TTC549 (cell line): Measurements from ENCODE around the gene CEP57L1.
"Not testable (repeated sequence)": the region's sequence is repeated elsewhere in the genome, so short reads cannot be mapped to it uniquely, and the experiment has no call there.

Source experiments
- FAIRE-seq: peaks from 2 replicates; lab custom pipeline; 2012; peaks lifted over from hg19 to GRCh38; lab: Jason Lieb, UNC

The CEP57L1 gene

DNA sequence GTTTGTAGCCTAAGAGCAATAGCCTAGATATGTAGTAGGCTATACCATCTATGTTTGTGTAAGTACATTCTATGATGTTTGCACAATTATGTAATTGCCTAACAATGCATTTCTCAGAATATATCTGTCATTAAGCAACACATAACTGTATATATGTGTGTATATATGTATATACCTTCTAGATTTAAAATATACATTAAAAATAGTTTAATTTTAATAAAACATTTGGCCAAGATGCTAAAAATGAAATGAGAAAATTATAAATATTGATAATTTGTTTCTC, 21.2 kb upstream of the CEP57L1 start:
- FAIRE-seq: no peak

DNA sequence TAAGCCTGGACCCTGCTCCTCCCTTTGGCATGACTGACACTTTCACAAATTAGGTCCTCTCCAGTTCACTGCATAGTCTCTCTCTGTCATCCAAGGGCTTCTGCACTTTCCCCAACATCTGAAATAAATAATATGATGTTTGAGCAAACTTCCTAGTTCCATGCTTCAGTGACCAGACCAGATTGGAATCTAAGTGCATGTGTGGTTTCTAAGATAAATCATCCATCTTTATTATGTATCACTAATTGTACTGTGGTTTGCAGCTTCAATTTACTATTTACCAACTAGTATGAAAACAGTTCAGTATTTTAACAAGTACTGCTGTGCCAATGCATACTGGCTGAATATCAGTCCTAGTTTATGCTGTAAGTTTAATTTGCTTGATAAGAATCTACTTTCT, 19.4 kb upstream of the CEP57L1 start:
- FAIRE-seq: no peak

DNA sequence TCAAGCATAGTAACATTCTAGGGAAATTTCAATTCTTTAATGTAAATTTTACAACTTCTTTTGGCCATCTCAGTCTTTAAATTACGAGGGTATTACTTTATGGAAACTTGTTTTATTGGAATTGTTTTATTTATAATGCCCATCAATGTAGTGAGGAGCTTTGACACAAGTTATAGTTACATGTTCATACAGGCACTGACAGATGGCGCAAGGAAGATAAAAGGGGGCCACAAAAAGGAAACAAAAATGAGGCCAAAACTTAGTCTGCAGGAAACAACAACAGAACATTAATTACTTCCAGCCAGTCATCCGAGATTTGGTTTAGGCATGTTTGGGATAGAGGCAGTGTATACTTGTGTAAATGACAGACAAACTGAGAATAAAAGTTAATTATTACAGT, 18.9 kb upstream of the CEP57L1 start:
- FAIRE-seq: no peak

DNA sequence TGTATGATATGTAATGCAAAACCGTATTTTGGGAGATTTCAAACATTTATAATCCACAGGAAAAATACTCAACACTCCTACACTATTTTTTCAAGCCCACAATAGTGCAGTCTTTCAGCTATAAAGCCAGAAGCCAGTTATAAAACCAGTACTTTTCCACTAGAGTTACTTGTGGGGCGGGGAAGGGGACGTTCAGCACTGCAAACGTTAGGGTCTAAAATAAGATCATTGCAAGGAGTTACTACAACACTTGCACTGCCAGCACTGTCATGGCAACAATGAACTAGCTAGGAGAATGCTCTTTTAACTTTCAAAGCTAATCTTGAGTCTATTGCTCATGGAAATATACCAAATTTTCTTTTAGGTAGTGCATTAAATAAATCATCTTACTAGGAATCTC, 15.3 kb upstream of the CEP57L1 start:
- no peak for FAIRE-seq

DNA sequence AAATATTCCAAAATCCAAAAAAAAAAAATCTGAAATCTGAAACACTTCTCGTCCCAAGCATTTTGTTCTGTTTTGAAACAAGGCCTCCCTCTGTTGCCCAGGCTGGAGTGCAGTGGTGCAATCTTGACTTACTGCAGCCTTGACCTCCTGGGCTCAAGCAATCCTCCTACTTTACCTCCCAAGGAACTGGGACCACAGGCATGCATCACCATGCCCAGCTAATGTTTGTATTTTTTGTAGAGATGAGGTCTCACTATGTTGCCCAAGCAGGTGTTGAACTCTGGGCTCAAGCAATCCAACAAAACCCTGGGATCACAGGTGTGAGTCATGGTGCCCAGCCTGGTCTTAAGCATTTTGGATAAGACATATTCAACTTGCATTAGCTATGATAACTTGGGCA, 14.3 kb upstream of the CEP57L1 start:
- FAIRE-seq: no peak

DNA sequence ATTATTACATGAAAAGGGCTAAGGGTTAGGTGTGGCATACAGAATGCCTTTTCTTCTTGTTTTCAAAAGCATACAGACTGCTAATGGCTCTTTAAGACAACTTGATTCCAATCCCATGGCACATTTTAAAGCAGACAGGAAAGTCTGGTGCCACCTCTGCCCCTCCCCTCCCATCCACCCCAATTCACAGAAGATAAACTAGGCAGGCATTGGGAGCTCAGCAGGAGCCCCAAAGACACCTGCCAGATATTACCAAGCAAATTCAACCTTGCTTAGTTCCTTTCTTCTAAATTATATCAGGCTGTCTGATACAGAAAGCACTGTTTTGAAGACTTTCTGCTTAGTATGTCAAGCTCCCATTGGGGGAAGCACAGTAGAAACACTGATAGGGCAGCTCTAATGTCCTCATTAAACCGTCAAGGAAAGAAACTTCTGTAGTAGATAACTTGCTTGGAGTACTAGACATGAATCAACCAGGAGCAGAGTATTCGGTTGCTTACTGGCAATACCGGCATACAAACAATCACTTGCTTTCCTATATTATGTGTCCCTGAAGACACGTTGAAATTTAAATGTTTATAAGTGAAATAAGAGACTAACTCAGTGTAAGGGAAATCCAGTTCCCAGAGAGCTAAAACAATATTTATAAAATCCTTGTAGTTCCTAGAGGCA, 13.7 kb upstream of the CEP57L1 start:
- no peak for FAIRE-seq

DNA sequence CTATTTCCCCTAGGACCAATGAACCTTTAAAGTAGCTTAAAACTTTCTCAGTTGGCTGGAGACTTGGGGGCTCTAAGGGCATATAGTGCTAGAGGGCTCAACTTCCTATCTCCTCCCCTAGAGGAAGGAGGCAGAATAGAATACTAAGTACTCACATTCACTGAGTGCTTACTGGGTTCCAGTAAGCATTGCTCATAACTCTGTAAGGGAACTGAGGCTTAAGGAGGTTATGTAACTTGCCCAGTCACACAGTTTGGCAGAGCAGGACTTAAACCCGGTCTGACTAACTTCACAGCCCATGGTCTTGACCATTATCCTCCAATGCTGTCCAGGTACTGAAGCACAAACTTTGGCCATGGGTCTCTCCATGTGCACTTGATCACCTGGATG, 13.1 kb upstream of the CEP57L1 start:
- no peak for FAIRE-seq

DNA sequence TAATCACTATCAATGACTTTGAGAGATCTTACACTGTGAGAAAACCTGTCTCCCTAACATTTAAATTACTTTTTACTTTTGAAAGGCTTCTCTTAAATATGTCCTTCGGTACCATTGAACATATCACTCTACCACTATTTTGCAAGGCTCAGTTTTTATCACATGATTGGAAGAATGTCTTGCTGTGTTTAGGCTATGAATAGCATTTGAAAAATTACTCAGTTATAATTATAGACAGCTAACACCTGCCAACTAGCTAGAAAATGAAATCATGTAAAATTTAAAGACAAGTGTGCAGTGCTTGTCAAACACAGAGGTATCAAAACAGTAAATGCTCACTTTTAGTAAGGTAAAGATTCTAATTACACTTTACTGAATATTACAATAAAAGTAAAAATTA, 11.7 kb upstream of the CEP57L1 start:
- no peak for FAIRE-seq

DNA sequence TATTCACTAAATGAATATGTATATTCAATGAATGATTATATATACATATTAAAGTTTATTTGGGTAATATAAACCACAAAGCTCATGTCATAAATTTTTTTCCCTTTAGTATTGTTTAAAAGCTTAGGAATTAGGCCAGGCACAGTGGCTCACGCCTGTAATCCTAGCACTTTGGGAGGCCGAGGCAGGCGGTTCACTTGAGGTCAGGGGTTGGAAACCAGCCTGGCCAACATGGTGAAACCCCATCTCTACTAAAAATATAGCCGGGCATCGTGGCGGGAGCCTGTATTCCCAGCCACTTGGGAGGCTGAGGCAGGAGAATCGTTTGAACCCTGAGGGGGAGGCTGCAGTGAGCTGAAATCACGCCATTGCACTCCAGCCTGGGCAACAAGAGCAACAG, 11.2 kb upstream of the CEP57L1 start:
- not testable (repeated sequence) for FAIRE-seq

DNA sequence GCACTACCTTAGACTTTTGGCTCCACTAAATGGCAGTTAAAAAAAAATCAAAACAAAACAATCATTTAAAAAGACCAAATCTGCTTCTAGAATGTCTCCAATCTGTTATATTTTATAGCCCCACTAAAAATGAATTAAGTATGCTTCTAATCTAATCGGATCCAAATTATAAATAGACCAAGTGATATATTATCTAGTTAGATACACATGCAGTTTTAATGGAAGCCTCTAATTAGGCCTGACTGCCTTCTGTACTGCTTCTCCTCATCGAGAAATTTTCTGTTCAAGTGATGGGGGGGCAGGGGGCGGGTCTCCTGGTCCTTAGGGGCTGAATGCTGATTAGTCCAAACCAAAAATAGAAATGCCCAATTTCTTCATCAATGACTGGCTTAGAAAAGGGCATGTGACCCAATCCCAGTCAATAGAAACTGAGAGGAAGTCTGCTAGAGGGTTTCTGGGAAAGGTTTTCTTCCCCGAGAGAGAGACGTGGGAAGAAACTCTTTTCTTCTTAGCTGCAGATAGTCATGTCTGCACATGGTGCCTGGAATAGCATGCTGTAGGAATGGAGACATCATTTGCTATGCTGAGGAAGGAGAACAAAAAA, 7.5 kb upstream of the CEP57L1 start:
- no peak for FAIRE-seq

DNA sequence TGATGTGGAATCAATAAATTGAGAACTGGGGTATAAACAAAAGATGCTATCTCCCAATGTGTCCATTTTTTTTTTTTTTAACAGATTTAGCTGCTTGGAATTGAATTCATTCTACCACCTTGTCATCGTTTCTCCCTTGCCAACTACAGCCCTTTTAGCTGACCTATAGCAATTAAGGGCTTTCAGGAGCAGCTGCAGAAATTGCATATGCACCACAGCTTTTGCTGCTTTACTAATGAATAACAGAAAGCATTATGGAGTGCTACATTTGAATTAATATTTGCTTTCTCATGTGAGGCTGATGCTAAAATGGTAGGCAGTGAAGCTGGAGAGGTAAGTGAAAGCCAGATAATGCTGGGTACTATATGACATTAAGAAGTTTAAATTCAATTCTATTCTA, 6.3 kb upstream of the CEP57L1 start:
- no peak for FAIRE-seq

DNA sequence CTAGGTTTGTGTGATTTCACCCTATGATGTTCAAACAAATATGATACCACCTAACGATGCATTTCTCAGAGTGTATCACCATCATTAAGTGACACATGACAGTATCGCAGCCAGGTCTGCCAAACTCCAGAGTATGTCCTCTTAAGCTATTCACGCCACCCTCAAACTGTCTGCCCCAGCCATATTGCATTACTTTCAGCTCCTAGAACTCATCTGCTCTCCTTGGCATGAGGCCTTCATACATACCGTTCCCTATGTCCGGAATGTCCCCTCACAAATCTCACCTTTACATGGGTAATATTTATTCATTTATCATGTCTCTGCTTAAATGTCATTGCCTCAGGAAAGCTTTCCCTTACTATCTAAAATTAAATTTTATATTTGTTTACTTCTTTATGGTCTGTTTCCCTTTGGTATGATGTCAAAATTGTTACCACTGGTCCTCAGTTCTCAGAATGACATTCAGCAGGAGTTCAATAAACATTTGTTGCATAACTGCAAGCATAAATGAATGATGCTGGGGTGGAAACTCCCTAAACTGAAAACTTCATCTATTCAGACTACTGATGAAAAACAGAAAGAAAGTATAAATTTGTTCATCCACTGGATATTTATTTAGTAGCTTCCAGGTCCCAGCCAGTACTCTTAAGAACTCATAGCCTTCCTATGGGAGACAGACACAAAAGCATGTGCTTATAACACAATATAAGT, 3.8 kb upstream of the CEP57L1 start:
- FAIRE-seq: no peak

DNA sequence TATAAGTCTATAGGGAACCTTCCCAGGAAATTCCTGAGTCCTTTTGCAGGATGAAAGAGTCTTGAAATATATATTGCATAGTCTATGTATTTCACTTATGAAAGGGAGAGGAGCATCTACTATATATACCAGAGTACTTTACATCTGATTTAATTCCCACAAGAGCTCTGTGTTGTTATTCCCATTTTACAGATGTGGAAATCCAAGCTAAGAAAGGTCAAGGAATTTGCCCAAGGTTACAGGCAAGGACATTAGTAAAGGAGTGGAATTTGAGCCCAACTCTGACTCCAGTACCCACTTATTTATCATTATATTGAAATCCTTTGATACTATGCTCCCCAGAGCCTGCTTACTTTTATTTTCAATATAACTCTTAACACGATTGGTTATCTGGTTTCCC, 3.2 kb upstream of the CEP57L1 start:
- no peak for FAIRE-seq

DNA sequence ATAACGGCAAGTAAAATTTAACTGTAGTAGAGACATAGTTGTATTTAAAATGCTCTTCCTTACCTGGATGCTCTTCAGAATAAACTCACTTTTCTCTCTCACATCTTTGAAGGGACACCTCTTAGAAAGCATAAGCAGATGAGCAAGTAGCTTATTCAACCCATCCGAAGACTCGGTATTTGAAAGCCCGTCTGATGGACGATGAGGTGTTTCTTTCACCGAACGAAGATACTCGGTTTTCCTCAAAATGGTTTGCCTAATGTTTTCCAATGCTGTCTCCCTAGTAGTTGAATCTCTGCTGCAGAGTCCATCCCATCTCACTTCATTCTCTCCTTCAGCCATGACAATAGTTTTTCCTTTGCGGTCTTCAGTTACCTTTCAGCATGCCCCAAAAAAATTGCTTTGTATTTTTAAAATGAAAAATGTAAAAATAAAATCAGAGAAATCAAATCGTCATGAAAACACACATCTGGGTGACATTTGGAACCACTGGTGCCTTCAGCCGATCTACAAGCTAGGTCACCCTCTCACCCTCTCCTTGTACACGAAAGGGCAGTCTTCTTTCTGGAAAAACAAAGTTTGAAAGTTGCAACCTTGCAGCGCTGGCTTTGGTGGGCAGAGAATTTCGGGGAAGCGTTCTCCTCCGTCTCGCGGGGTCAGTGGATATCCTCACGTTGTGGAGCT, 1.4 kb upstream of the CEP57L1 start:
- no peak for FAIRE-seq

DNA sequence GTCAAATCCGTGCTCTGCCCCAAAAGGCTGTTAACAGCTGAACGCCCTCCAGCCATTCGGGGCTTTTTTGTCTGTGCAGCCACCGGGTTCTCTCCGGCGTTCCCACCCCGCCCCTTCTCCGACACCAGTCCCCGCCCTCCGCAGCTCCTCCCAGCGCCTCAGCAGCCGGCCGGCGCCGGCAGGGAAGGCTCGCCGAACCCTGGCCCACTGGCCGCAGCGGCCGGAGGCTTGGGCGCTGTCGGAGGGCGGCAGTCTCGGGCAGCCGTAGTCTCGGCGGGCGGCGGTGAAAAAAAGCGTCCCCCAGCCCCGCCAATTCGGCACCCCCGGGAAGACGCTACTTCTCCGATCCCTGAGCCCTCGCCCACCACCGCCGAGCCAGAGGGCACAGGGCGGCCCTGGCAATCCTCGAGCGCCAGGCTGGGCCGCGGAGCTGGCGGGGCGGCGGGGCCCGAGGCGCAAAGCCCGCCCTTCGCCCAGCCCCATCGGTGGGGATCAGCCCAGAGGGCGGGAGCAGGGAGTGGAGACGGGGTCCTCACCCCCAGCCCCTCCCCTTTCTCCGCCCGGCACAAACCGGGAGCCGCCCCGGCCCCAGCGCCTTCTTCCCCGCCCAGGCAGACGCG, 781 bp upstream of the CEP57L1 start, which contains the start of gene SESN1:
Gene SESN1 (minus strand): TSS at position 431 of the 620 bp plus-strand sequence. CDS start 773 bp downstream, outside the sequence.
- FAIRE-seq: no peak

DNA sequence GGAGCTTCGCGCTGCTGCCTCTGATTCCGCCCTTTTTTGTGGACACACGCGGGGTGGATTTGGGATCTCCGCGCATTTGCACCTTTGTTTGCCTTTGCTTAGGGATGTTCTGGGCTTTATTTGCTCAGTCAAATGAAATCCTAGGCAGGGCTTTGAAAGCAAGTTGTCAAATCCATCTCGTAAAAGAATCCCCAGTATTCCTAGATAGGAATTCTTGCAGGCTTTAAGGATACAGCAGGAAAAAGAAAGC, 453 bp downstream of the CEP57L1 start:
- no peak for FAIRE-seq

DNA sequence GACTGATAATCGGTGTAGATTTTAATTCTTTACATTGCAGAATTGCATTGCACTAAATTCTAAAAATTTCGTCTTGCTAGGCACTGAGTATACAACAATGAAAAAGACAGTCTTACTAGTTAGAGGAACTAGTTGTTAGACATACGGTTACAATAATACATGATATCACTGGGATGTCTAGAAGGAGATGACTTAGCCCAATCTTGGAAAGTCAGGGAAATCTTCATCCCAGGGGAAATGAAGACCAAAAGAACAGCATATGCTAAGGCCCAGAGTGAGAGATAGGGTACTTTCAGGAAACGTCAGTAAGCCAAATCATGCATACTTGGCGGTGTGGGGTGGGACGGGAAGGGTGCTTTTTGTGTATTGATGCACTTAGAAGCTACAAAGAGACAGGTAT, 901 bp downstream of the CEP57L1 start:
- no peak for FAIRE-seq

DNA sequence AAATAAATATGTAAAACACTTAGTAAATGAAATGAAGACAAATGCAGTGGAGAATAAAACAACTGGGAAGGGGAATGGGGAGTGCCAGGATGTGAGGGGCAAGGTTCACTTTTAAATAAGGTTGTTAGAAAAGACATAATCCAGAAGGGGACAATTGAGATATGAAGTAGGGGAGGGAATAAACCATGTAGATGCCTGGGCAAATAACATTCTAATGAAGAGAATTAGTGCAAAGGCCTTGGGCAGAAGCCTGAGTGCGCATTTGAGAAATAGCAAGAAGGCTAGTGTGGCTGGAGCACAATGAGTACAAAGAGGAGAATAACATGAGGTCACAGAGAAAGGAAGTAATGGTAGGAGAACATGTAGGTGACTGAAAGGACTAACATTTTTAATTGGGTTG, 2.4 kb downstream of the CEP57L1 start:
- no peak for FAIRE-seq

DNA sequence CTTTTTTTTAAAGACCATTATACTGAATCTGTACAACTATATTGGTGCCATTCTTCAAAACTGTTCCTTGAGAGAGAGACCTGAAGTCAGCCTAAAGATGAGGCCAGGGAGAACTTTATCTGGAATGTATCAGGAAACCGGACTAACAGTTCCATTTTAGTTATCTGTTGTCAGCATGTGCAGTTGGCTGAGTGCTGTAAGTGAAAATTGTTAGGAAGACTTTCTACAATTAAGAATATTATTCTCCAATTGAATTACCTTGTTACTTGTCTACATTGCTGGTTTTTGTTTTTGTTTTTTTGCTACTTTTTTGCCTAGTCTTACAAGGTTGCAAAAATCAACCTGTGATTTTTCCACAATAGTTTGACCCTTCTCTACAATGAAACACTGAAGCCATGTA, 7.5 kb downstream of the CEP57L1 start:
- FAIRE-seq: no peak

DNA sequence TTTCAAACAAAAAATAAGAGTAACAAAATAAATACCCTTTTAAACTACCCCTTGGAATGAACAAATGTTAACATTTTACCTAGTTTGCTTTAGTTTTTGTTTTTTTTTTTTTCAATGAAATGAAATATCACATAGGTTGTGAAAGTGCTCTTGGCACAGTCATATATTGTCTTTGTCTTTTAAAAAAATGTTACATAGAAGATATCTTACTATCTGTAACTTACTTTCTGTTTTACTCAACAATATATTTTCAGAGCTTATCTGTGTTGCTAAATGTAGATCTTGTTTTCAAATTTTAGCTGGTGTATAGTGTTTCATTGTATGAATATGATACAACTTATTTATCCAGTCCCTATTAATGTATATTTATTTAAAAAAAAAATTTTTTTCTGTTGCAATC, 8.6 kb downstream of the CEP57L1 start:
- FAIRE-seq: no peak

DNA sequence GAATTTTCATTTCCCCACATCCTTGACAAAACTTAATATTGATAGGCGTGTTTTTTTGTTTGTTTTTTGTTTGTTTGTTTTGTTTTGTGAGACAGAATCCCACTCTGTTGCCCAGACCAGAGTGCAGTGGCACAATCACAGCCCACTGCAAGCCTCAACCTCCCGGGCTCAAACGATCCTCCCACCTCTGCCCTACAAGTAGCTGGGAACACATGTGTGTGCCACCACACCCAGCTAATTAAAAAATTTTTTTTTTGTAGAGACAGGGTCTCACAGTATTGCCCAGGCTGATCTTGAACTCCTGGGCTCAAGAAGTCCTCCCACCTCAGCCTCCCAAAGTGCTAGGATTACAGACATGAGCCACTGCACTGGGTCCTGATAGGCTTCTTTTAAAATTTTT, 9.2 kb downstream of the CEP57L1 start:
- no peak for FAIRE-seq

DNA sequence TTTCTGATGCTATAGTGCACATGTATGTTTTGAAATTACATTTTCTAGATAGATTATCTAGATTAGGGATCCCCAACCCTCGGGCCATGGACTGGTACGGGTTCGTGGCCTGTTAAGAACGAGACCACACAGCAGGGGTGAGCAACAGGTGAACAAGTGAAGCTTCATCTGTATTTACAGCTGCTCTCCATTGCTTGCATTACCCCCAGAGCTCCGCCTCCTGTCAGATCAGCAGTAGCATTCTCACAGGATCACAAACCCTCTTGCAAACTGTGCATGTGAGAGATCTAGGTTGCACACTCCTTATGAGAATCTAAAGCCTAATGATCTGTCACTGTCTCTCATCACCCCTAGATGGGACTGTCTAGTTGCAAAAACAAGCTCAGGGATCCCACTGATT, 10.4 kb downstream of the CEP57L1 start:
- no peak for FAIRE-seq

DNA sequence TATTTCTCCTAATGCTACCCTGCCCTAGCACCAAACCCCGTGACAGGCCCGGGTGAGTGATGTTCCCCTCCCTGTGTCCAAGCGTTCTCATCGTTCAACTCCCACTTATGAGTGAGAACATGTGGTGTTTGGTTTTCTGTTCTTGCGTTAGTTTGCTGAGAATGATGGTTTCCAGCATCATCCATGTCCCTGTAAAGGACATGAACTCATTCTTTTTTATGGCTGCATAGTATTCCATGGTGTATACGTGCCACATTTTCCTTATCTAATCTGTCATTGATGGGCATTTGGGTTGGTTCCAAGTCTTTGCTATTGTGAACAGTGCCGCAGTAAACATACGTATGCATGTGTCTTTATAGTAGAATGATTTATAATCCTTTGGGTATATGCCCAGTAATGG, 14.4 kb downstream of the CEP57L1 start:
- FAIRE-seq: not testable (repeated sequence)
